ENCODE results near the gene CHMP4A. TPM values are rescaled to one million over a fixed set of nuclear protein-coding genes. Genes with fewer than 3 reads are reported as not detected.

The CHMP4A gene
- total RNA-seq, 1 experiment from 2014 or later, result 32.7 TPM

GRCh38 chr14:24255438-24255837, 42.1 kb upstream of the CHMP4A start (continued):
- TF ChIP-seq ZNF232 (CRISPR knock-in tag; IDR thresholded peaks at IDR 0.05) (no peak), AR (CRISPR knock-in tag; IDR thresholded peaks at IDR 0.05) (no peak), ZNF416 (CRISPR knock-in tag; IDR thresholded peaks at IDR 0.05) (no peak), IRF1 (CRISPR knock-in tag; IDR thresholded peaks at IDR 0.05) (no peak), SP1 (CRISPR knock-in tag; conservative IDR thresholded peaks at IDR 0.05) (no peak), NFYB (CRISPR knock-in tag; conservative IDR thresholded peaks at IDR 0.05; ENCODE audit: low read depth) (no peak), FOXP4 (CRISPR knock-in tag; IDR thresholded peaks at IDR 0.05) (no peak)

- Mint-ChIP-seq H3K4me3 (no peak overlapping the region), H3K9me3 (no peaks in the 10 kb centered on the region), H3K27ac (no peak overlapping the region), H3K36me3 (no peaks in the 10 kb centered on the region), H3K27me3 (ENCODE audit: low read depth) (no peaks in the 10 kb centered on the region; the same call in 1 of the 2 replicates), H3K4me1 (no peaks in the 10 kb centered on the region)
- TF ChIP-seq FOXP4 (CRISPR knock-in tag; IDR thresholded peaks at IDR 0.05) (no peak), NFYB (CRISPR knock-in tag; conservative IDR thresholded peaks at IDR 0.05; ENCODE audit: low read depth) (no peak)
- POLR2A ChIA-PET, result no interaction called here
- no peak for DNase-seq (ENCODE audit: low spot score)
- CTCF ChIA-PET, result interaction anchor here (0.7 kb wide), 1 partner anchor 12 kb away, joined by 3 read pairs; no protein-coding TSS in a partner anchor
- no peak for ATAC-seq
These were observed 41.5 kb upstream of the CHMP4A start for GRCh38 chr14:24254630-24255392.

GRCh38 chr14:24253936-24254335, 40.6 kb upstream of the CHMP4A start:
- no peak overlapping the region for H3K4me3 Mint-ChIP-seq
- ChIA-PET CTCF (interaction anchor here (0.7 kb wide), 1 partner anchor 54 kb away, joined by 4 read pairs; the partner anchor contains the start of gene CIDEB), POLR2A (interaction anchor here (0.7 kb wide), 1 partner anchor 12 kb away, joined by 3 read pairs; the partner anchor contains the start of gene TINF2)
- ATAC-seq (no peak), DNase-seq (ENCODE audit: low spot score) (no peak)
- H3K9me3 Mint-ChIP-seq, result no peaks in the 10 kb centered on the region
- H3K4me1 Mint-ChIP-seq, result no peaks in the 10 kb centered on the region
- H3K27me3 Mint-ChIP-seq (ENCODE audit: low read depth), result no peaks in the 10 kb centered on the region; the same call in none of the 2 replicates
- H3K36me3 Mint-ChIP-seq, result no peaks in the 10 kb centered on the region
- H3K27ac Mint-ChIP-seq, result no peak overlapping the region
- TF ChIP-seq PRDM15 (CRISPR knock-in tag; IDR thresholded peaks at IDR 0.05) (no peak), STAT6 (CRISPR knock-in tag; conservative IDR thresholded peaks at IDR 0.05; ENCODE audit: low read depth) (no peak), ERG (CRISPR knock-in tag; IDR thresholded peaks at IDR 0.05) (no peak)
